Loucy (cell line): ENCODE measurements around the gene PFDN1.

Experiments
- H2AFZ ChIP-seq: fragments of 200-600 bp; sonication (generic); 2 replicates; pipeline ENCODE4 v1.6.0; 2016; ENCODE audit warnings: antibody characterized with exemption, mild to moderate bottlenecking, low read length, moderate library complexity
- H3F3A ChIP-seq: fragments of 200-600 bp; 2 replicates; pipeline ENCODE4 v1.6.0; 2016; ENCODE audit warnings: antibody characterized with exemption, low read depth, mild to moderate bottlenecking
- H3K27me3 ChIP-seq: fragments of 200-600 bp; sonication (generic); 2 replicates; pipeline ENCODE4 v1.6.1; 2014; ENCODE audit warnings: low read length, mild to moderate bottlenecking; ENCODE audit not compliant: insufficient read depth, poor library complexity, severe bottlenecking
- H3K36me3 ChIP-seq: fragments of 200-600 bp; sonication (generic); 2 replicates; pipeline ENCODE4 v1.6.1; 2016; ENCODE audit warnings: low read length; ENCODE audit not compliant: insufficient read depth
- H3K4me1 ChIP-seq: fragments of 200-600 bp; sonication (generic); 2 replicates; pipeline ENCODE4 v1.5.1; 2014; ENCODE audit warnings: low read length, mild to moderate bottlenecking; ENCODE audit not compliant: insufficient read depth, poor library complexity, severe bottlenecking
- H3K4me2 ChIP-seq: fragments of 200-600 bp; sonication (generic); 2 replicates; pipeline ENCODE4 v1.6.0; 2014; ENCODE audit warnings: antibody characterized with exemption, low read length, low read depth, mild to moderate bottlenecking; ENCODE audit not compliant: poor library complexity, severe bottlenecking
- H3K4me3 ChIP-seq: fragments of 200-600 bp; sonication (generic); 2 replicates; pipeline ENCODE4 v1.5.1; 2014; ENCODE audit warnings: low read length, mild to moderate bottlenecking, mixed read lengths; ENCODE audit not compliant: poor library complexity, severe bottlenecking
- H3K79me2 ChIP-seq: fragments of 200-600 bp; sonication (generic); 2 replicates; pipeline ENCODE4 v1.6.1; 2014; ENCODE audit warnings: low read length; ENCODE audit not compliant: insufficient read depth
- H3K9ac ChIP-seq: fragments of 200-600 bp; sonication (generic); 2 replicates; pipeline ENCODE4 v1.6.0; 2014; ENCODE audit warnings: mild to moderate bottlenecking, low read depth, low read length, moderate library complexity; ENCODE audit not compliant: poor library complexity, severe bottlenecking
- H3K9me2 ChIP-seq: fragments of 200-600 bp; sonication (generic); replicated peaks from 2 replicates; pipeline ENCODE4 v1.6.1; 2016; ENCODE audit warnings: low read depth, low read length, mixed read lengths
- H3K9me3 ChIP-seq: fragments of 200-600 bp; sonication (generic); 2 replicates; pipeline ENCODE4 v1.6.1; 2014; ENCODE audit warnings: mild to moderate bottlenecking, antibody characterized with exemption, low read length, low read depth; ENCODE audit not compliant: insufficient read depth
- H4K20me1 ChIP-seq: fragments of 200-600 bp; sonication (generic); 2 replicates; pipeline ENCODE4 v1.6.0; 2014; ENCODE audit warnings: antibody characterized with exemption, low read length, mild to moderate bottlenecking; ENCODE audit not compliant: insufficient read depth, poor library complexity, severe bottlenecking
- EZH2phosphoT487 ChIP-seq: fragments of 200-600 bp; IDR thresholded peaks from 2 replicates; pipeline ENCODE4 v1.6.1; 2018; ENCODE audit warnings: antibody characterized with exemption, mild to moderate bottlenecking, moderate library complexity, borderline replicate concordance
- TF ChIP-seq, protein P1 (sequence below): fragments of 200-600 bp; sonication (generic); conservative IDR thresholded peaks from 2 replicates; pipeline ENCODE4 v1.5.1; 2014; ENCODE audit warnings: mild to moderate bottlenecking, antibody characterized with exemption, low read length

Gene PFDN1

DNA sequence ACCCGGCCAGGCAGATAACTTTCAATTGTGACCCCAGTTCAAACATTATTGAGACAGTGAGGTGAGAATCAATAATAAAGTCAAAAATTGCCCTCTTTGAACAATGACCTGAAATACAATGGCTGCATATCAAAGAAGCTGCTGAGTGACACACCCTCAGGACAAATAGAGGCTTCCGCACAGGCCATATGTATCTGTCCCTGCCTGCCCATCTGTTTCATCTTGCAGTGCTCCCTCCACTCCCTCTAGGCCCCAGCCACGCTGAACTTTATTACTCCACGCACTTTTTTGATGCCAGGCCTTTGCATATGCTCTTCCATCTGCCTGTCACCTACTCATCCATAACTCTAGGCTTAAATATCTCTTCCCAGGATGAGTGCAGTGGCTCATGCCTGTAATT lies 15.9 kb upstream of the PFDN1 start:
- no peak overlapping the region for H3K4me2 ChIP-seq
- TF ChIP-seq, protein P1, sequence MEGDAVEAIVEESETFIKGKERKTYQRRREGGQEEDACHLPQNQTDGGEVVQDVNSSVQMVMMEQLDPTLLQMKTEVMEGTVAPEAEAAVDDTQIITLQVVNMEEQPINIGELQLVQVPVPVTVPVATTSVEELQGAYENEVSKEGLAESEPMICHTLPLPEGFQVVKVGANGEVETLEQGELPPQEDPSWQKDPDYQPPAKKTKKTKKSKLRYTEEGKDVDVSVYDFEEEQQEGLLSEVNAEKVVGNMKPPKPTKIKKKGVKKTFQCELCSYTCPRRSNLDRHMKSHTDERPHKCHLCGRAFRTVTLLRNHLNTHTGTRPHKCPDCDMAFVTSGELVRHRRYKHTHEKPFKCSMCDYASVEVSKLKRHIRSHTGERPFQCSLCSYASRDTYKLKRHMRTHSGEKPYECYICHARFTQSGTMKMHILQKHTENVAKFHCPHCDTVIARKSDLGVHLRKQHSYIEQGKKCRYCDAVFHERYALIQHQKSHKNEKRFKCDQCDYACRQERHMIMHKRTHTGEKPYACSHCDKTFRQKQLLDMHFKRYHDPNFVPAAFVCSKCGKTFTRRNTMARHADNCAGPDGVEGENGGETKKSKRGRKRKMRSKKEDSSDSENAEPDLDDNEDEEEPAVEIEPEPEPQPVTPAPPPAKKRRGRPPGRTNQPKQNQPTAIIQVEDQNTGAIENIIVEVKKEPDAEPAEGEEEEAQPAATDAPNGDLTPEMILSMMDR, result no peak
- no peak for TF ChIP-seq EZH2phosphoT487
- no peaks in the 10 kb centered on the region for H3K9me3 ChIP-seq
- H3K4me1 ChIP-seq, result no peaks in the 10 kb centered on the region
- no peak overlapping the region for H2AFZ ChIP-seq
- H3K9me2 ChIP-seq, result no peaks in the 10 kb centered on the region
- H3K79me2 ChIP-seq, result no peaks in the 10 kb centered on the region
- H3K4me3 ChIP-seq, result no peak overlapping the region
- H3K27me3 ChIP-seq, result no peaks in the 10 kb centered on the region
- no peaks in the 10 kb centered on the region for H3F3A ChIP-seq
- H3K9ac ChIP-seq, result no peak overlapping the region
- H4K20me1 ChIP-seq, result no peaks in the 10 kb centered on the region
- no peaks in the 10 kb centered on the region for H3K36me3 ChIP-seq

DNA sequence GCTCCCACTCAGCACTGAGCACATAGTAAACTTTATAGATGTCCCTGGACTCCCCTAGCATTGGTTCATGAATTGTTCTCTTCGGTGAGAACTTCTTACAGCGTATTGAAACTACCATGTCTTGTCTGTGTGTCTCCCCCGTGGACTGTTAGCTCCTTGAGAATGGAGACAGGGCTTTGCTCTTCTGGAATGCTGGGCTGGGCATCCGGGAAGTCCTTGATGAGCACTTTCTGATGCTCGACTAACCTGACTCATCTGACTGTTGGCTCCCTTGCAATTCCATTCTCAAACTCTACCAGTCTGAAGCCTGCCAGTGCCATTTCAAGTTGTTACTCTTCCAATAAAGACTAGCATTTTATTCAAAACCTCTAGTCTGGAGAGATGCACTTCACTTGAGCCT lies 15.0 kb upstream of the PFDN1 start:
- no peaks in the 10 kb centered on the region for H3K27me3 ChIP-seq
- no peaks in the 10 kb centered on the region for H3K4me1 ChIP-seq
- no peaks in the 10 kb centered on the region for H3F3A ChIP-seq
- no peaks in the 10 kb centered on the region for H3K9me3 ChIP-seq
- TF ChIP-seq, protein P1, result no peak
- no peak for TF ChIP-seq EZH2phosphoT487
- H3K9me2 ChIP-seq, result no peaks in the 10 kb centered on the region
- H3K79me2 ChIP-seq, result no peaks in the 10 kb centered on the region
- no peak overlapping the region for H2AFZ ChIP-seq
- H3K4me3 ChIP-seq, result no peak overlapping the region
- H3K4me2 ChIP-seq, result no peak overlapping the region
- no peaks in the 10 kb centered on the region for H4K20me1 ChIP-seq
- H3K36me3 ChIP-seq, result no peaks in the 10 kb centered on the region
- no peak overlapping the region for H3K9ac ChIP-seq

DNA sequence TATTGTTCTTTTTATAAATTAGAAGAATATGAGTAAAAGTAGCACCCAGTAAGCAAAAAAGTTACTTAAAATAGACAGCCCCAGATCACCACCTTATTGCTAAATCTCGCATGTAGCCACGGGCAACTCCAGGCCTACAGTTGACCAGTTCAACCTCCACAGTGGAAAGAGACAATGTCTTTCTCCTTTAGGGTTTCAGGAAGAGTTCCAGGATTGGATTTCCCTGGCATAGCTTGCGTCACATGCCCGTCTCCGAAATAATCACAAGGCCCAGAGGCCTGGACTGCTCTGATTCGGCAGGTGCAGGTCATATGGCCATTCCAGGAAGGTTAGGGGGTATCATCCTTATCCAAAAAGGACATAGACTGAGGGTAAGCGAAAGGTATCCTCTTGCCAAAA lies 9.9 kb upstream of the PFDN1 start:
- Histone ChIP-seq H3F3A (no peaks in the 10 kb centered on the region), H3K4me1 (peaks cover 13% of the 10 kb centered on the region), H3K9ac (no peak overlapping the region), H3K27me3 (no peaks in the 10 kb centered on the region), H3K9me3 (no peaks in the 10 kb centered on the region), H2AFZ (peak overlapping the region; percentile 84; the same call in 1 of the 2 replicates), H3K4me2 (no peak overlapping the region), H3K79me2 (no peaks in the 10 kb centered on the region), H3K36me3 (no peaks in the 10 kb centered on the region), H4K20me1 (no peaks in the 10 kb centered on the region), H3K9me2 (no peaks in the 10 kb centered on the region), H3K4me3 (no peak overlapping the region)
- TF ChIP-seq EZH2phosphoT487, result no peak
- TF ChIP-seq, protein P1, result no peak
